Cardiac fibroblast (primary cell): Measurements from ENCODE around the gene NOP16.

Experiments used
- DNase-seq, 2 donors: peaks; one replicate each; pipeline versions ENCODE4 v3.0.0 to v3.0.0-alpha.2; 2010; ENCODE audit warnings: low read depth in 2 of 2
- H3K4me3 ChIP-seq, 2 donors: replicated peaks in 1 of 2; 1 replicate in 1 of 2; 2 replicates in 1 of 2; pipeline ENCODE4 v1.5.1; 2011; ENCODE audit warnings: low read depth in 2 of 2, low read length in 2 of 2, mild to moderate bottlenecking in 2 of 2, moderate library complexity in 1 of 2
- TF ChIP-seq, protein P1 (sequence below): IDR thresholded peaks from one replicate; pipeline ENCODE4 v1.5.1; 2011; ENCODE audit warnings: low read depth, mild to moderate bottlenecking, low read length, inconsistent platforms

Gene NOP16

DNA sequence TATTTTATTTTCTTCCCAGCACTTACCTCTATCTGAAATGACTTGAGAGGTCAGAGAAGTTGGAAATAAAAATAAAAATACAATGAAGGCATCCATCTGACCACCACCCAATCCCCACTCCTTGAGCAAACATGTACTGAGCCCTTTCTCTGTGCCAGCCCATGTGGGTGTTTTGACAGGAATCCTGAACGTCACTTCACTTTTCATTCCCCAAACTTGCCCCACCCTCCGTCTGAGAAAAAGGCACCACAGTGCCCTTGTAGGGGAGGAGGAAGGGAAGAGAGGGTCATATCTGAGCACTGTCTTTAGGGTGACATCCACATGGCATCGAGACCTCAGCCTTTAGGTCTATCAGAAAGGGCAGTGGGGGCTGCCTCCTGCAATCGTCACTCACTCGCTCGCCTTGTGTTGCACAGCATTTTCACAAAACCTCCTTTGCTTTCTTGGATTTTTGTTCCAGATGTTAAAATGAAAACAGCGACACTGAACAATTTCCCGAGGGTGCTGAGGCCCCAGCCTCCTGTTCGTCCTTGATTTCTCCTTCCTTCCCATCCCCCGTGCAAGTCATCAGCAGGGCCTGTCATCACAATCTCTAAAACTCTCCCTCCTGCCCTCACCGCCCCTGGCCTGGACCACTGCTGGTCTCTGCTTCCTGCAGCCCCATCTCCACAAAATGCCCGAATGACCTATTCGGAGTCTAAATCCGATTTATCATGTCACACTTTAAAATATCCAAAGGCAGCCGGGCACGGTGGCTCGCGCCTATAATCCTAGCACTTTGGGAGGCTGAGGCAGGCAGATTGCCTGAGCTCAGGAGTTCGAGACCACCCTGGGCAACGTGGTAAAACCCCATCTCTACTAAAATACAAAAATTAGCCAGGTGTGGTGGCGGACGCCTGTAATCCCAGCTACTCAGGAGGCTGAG, 13.1 kb upstream of the NOP16 start:
- no peak overlapping the region for H3K4me3 ChIP-seq
- TF ChIP-seq, protein P1, sequence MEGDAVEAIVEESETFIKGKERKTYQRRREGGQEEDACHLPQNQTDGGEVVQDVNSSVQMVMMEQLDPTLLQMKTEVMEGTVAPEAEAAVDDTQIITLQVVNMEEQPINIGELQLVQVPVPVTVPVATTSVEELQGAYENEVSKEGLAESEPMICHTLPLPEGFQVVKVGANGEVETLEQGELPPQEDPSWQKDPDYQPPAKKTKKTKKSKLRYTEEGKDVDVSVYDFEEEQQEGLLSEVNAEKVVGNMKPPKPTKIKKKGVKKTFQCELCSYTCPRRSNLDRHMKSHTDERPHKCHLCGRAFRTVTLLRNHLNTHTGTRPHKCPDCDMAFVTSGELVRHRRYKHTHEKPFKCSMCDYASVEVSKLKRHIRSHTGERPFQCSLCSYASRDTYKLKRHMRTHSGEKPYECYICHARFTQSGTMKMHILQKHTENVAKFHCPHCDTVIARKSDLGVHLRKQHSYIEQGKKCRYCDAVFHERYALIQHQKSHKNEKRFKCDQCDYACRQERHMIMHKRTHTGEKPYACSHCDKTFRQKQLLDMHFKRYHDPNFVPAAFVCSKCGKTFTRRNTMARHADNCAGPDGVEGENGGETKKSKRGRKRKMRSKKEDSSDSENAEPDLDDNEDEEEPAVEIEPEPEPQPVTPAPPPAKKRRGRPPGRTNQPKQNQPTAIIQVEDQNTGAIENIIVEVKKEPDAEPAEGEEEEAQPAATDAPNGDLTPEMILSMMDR = no peak

DNA sequence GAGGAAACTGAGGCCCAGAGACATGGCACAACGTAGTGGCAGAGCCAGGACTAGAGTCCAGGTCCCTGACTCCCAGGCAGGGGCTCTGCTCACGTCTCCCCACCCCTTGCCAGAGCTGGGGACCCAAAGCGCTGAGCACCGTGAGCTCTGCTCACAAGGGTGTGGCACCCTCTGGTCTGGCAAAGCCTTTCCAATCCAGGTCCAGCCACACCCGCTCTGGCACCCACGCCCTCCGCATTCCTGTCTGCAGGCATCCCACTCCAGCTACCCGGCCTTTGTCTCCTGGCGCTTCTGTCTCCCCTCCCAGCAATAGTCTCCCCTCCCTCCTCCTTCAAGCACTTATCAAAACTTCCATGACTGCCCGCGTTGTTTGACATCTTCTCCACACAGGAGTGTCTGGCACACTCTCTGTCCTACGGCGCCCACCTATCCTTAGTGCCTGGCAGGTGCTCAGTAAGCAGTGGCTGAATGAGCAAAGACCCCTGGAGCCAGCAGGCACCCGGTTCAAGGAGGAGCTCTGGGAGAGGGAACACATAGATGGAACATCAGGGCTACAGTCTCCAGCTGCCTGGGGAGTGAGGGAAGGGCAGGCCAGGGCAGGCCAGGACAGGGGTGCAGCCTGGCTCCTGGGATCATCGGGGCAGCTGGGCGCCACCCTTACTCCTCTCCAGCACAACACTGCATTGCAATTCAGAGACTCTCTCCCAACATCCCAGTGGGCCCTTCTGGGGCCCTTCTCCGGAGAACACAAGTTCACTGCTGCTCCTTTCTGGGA, 12.2 kb upstream of the NOP16 start:
- no peak for DNase-seq
- H3K4me3 ChIP-seq = no peak overlapping the region
- TF ChIP-seq, protein P1 = no peak

More for the DNA sequence above, 13.1 kb upstream of the NOP16 start:
- no peak for DNase-seq

DNA sequence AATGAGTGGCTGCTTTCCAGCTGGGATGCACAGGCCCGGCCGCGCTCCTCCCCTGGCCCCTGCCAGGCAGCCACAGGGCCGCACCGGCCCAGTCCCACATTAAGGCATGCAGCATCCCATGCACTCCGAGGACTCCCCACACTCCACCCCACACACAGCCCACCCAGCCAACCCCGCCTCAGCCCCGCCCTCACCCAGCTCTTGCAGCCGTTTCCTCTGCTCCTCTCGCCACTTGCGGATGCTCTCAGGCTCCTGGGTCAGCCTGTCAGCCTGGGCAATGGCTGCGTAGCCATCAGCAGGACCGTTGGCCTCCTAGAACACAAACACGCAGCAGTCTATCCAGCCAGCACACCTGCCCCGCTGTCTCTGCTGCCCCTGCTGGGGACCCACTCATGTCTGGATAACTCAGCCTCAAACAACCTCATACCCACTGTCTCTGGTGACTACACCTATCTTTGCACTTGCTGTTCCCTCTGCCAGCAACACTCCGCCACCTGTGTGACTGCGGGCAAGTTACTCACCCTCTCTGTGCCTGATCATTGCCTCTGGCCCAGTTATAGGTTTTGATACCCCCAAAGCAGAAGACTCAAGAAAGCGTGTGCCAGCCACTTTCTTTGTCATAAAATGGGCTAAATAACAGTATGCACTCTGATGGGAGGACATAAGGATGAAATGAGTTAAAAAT, 9.5 kb upstream of the NOP16 start:
- DNase-seq = no peak
- TF ChIP-seq, protein P1 = no peak
- H3K4me3 ChIP-seq = no peak overlapping the region

- TF ChIP-seq, protein P1 = no peak
- H3K4me3 ChIP-seq = no peak overlapping the region
- no peak for DNase-seq
Measured at GRCh38 chr5:176396330-176396729, 7.9 kb upstream of the NOP16 start.

- DNase-seq = peak in 1 of 2 donors; percentile 53
- TF ChIP-seq, protein P1 = no peak
- H3K4me3 ChIP-seq = no peak overlapping the region
Measured at GRCh38 chr5:176394881-176395675, 6.7 kb upstream of the NOP16 start.

GRCh38 chr5:176394096-176394495, 5.7 kb upstream of the NOP16 start:
- DNase-seq = no peak
- H3K4me3 ChIP-seq = no peak overlapping the region
- TF ChIP-seq, protein P1 = no peak
